Measurements from ENCODE around the gene GNG5. TPM values are rescaled to one million over a fixed set of nuclear protein-coding genes. Genes with fewer than 3 reads are reported as not detected.
"Not testable (repeated sequence)": the region's sequence is repeated elsewhere in the genome, so short reads cannot be mapped to it uniquely, and the experiment has no call there.

Gene GNG5
- total RNA-seq, 2 donors from 2014 or later: 148 to 160 TPM

GRCh38 chr1:84450910-84451309, 55.5 kb downstream of the GNG5 start:
- Histone ChIP-seq H3K27ac (no peak overlapping the region), H3K27me3 (no peaks in the 10 kb centered on the region), H3K4me1 (no peaks in the 10 kb centered on the region), H3K36me3 (no peaks in the 10 kb centered on the region), H3K4me3 (no peak overlapping the region), H3K9me3 (no peaks in the 10 kb centered on the region), H3K9ac (ENCODE audit: low read depth in 2 of 2, low read length in 2 of 2) (no peak overlapping the region)
- TF ChIP-seq CTCF (IDR thresholded peaks at IDR 0.05): no peak
- intact Hi-C loops (cut with DNase I): no loop called here
- DNase-seq: no peak

- not testable (repeated sequence) for H3K9ac ChIP-seq (ENCODE audit: low read depth in 2 of 2, low read length in 2 of 2); H3K4me3 ChIP-seq; H3K27me3 ChIP-seq; H3K27ac ChIP-seq; DNase-seq; H3K4me1 ChIP-seq; H3K9me3 ChIP-seq; H3K36me3 ChIP-seq
- intact Hi-C loops (cut with DNase I): loop anchor here (10.0 kb wide), 1 partner anchor 76 kb away; no protein-coding TSS in a partner anchor
Measured at GRCh38 chr1:84448704-84449103, 57.7 kb downstream of the GNG5 start.

Other genes starting within 250 kb of the GNG5 start
- gene SAMD13, start 204.9 kb downstream of the GNG5 start, total RNA-seq: 10 to 100 TPM; 22.2 to 31.0 TPM
- 1 to 10 TPM in 1 of 2 donors, under 1 TPM in 1; 0.82 to 1.2 TPM for gene DNASE2B, start 108.1 kb downstream of the GNG5 start, total RNA-seq
- 10 to 100 TPM; 26.1 to 31.4 TPM for gene RPF1, start 27.3 kb downstream of the GNG5 start, total RNA-seq
- 1 to 10 TPM; 1.3 to 2.7 TPM for gene SPATA1, start 195 bp downstream of the GNG5 start, total RNA-seq
- 10 to 100 TPM; 13.6 to 22.7 TPM for gene CTBS, start 67.9 kb upstream of the GNG5 start, total RNA-seq
- 10 to 100 TPM; 13.9 to 16.9 TPM for gene SSX2IP, start 183.9 kb upstream of the GNG5 start, total RNA-seq

Measured in colonic mucosa (tissue), 4 donors.